ENCODE measurements around the gene VSIG4. TPM values are rescaled to one million over a fixed set of nuclear protein-coding genes. Genes with fewer than 3 reads are reported as not detected.
"Not testable (repeated sequence)": the region's sequence is repeated elsewhere in the genome, so short reads cannot be mapped to it uniquely, and the experiment has no call there.

The VSIG4 gene
- polyA plus RNA-seq, 3 donors, result 10.2 to 56.8 (median 25.1) TPM

GRCh38 chrX:65976161-65976560 is 63.7 kb downstream of the VSIG4 start:
- Mint-ChIP-seq H3K36me3 (peaks cover 2 to 3% of the 10 kb centered on the region in 2 donors), H3K4me1 (peaks cover 7% of the 10 kb centered on the region), H3K4me3 (no peak overlapping the region), H3K27me3 (ENCODE audit: low read depth in 3 of 3) (peaks cover 0 to 63% (median 1%) of the 10 kb centered on the region in 3 donors), H3K27ac (no peak overlapping the region), H3K9me3 (peaks cover 0 to 19% (median 2%) of the 10 kb centered on the region in 7 donors)
- H3K4me1 ChIP-seq (ENCODE audit: control insufficient read depth in 1 of 2, insufficient read depth in 2 of 2, low read length in 2 of 2), result no peaks in the 10 kb centered on the region
- no peaks in the 10 kb centered on the region for H3K79me2 ChIP-seq (ENCODE audit: insufficient read depth, low read length)
- no peak overlapping the region for H2AFZ ChIP-seq (ENCODE audit: insufficient read depth, low read depth, low read length, poor library complexity, severe bottlenecking)
- no peak overlapping the region for H3K27ac ChIP-seq (ENCODE audit: low read depth in 1 of 2, low read length in 2 of 2)
- H3K36me3 ChIP-seq (replicated peaks in 1 of 2; ENCODE audit: control insufficient read depth in 1 of 2, insufficient read depth in 2 of 2, low read length in 2 of 2), result no peaks in the 10 kb centered on the region
- peaks cover 0 to 60% of the 10 kb centered on the region in 2 donors for H3K27me3 ChIP-seq (ENCODE audit: control insufficient read depth in 2 of 2, insufficient read depth in 2 of 2, low read length in 2 of 2)
- no peaks in the 10 kb centered on the region for H3K9me3 ChIP-seq (replicated peaks in 1 of 2; ENCODE audit: control insufficient read depth in 1 of 2, insufficient read depth in 1 of 2, low read length in 2 of 2)
- no peak for DNase-seq
- no peak overlapping the region for H3K4me2 ChIP-seq (replicated peaks; ENCODE audit: extremely low read depth, low read length, poor library complexity, severe bottlenecking)
- no peak overlapping the region for H3K4me3 ChIP-seq (replicated peaks in 1 of 3; ENCODE audit: low read depth in 2 of 3, low read length in 3 of 3)
- no peak for TF ChIP-seq CTCF (IDR thresholded peaks at IDR 0.05)
- intact Hi-C loops (cut with micrococcal nuclease), result no loop called here
- no peaks in the 10 kb centered on the region for H4K20me1 ChIP-seq (ENCODE audit: insufficient read depth, low read length)
- H3K9ac ChIP-seq (ENCODE audit: insufficient read depth, low read length, poor library complexity, severe bottlenecking), result no peak overlapping the region

- H4K20me1 ChIP-seq (ENCODE audit: insufficient read depth, low read length); intact Hi-C loops (cut with micrococcal nuclease); H3K4me2 ChIP-seq (replicated peaks; ENCODE audit: extremely low read depth, low read length, poor library complexity, severe bottlenecking); H3K36me3 ChIP-seq (replicated peaks in 1 of 2; ENCODE audit: control insufficient read depth in 1 of 2, insufficient read depth in 2 of 2, low read length in 2 of 2); H3K4me3 Mint-ChIP-seq; H3K4me3 ChIP-seq (replicated peaks in 1 of 3; ENCODE audit: low read depth in 2 of 3, low read length in 3 of 3); H3K9me3 ChIP-seq (replicated peaks in 1 of 2; ENCODE audit: control insufficient read depth in 1 of 2, insufficient read depth in 1 of 2, low read length in 2 of 2); DNase-seq; H2AFZ ChIP-seq (ENCODE audit: insufficient read depth, low read depth, low read length, poor library complexity, severe bottlenecking); H3K9ac ChIP-seq (ENCODE audit: insufficient read depth, low read length, poor library complexity, severe bottlenecking); H3K4me1 Mint-ChIP-seq; H3K36me3 Mint-ChIP-seq; H3K27ac ChIP-seq (ENCODE audit: low read depth in 1 of 2, low read length in 2 of 2); H3K4me1 ChIP-seq (ENCODE audit: control insufficient read depth in 1 of 2, insufficient read depth in 2 of 2, low read length in 2 of 2); H3K27ac Mint-ChIP-seq; H3K79me2 ChIP-seq (ENCODE audit: insufficient read depth, low read length): not testable (repeated sequence)
- peaks cover 0 to 60% of the 10 kb centered on the region in 2 donors for H3K27me3 ChIP-seq (ENCODE audit: control insufficient read depth in 2 of 2, insufficient read depth in 2 of 2, low read length in 2 of 2)
- no CpG with 5 or more reads among the region's 38 CpGs for WGBS (ENCODE audit: insufficient coverage)
- peaks cover 0 to 19% (median 2%) of the 10 kb centered on the region in 7 donors for H3K9me3 Mint-ChIP-seq
- peaks cover 0 to 67% (median 1%) of the 10 kb centered on the region in 3 donors for H3K27me3 Mint-ChIP-seq (ENCODE audit: low read depth in 3 of 3)
These were observed 64.6 kb downstream of the VSIG4 start for GRCh38 chrX:65975161-65975751.

Other genes starting within 250 kb of the VSIG4 start
- gene HEPH, start 124.2 kb upstream of the VSIG4 start, polyA plus RNA-seq, result under 1 TPM in 1 of 3 donors, not detected in 2; 0.01 TPM